ENCODE measurements around the gene IFT122.

The IFT122 gene

GRCh38 chr3:129435367-129435766, 4.7 kb upstream of the IFT122 start:
- no peak for DNase-seq (ENCODE audit: low spot score)

DNA sequence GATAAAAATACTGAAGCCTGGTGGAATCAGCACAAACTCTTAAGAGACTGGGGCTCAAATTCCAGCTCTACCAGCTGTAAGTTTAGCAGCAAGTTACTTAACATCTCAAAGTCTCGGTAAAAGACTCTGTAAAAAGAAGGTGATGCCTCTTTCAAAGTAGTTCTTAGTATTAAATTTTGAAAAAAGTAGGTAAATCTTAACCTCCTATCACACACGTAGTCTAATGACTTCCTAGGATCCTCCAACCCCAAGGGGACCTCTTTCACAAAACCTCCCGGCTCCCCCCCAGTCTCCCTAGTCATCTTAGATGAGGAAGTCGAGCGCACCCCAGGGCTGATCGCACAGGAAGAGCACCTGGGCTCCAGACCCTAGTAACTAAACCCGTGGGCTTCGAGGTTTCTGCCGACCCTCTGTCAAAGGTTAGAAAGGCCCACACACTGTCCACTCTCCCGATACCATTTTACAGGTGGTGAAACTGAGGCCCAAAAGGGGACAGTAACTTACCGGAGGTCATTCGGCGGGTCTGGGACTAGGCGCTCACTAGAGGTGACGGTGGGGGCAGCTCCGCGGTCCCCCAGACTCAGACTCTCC, 703 bp upstream of the IFT122 start:
- DNase-seq (ENCODE audit: low spot score): peak; percentile 36

- DNase-seq (ENCODE audit: low spot score): peak; percentile 24
These were observed 680 bp downstream of the IFT122 start for GRCh38 chr3:129440618-129441190.

- DNase-seq (ENCODE audit: low spot score): peak; percentile 17
These were observed 1.2 kb downstream of the IFT122 start for GRCh38 chr3:129441215-129441614.

DNA sequence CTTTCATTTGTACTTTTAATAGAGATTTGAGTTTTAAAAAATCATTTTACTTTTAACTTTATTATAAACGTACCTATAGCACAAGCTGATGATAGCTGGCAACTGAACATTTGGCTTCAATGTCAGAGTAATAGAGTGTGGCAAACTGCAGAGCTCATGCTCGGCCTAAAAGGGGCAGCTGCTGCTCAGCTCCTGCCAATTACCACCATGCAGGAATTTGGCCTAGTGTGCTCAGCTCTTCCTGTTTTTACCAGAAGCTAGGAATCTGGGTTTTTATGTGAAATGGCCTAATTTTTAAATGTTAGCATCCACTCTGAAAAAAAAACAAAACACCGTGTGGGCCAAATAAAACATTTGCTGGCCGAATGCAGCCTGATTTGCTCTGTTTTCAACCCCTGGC, 1.8 kb downstream of the IFT122 start:
- peak; percentile 71 for DNase-seq (ENCODE audit: low spot score)

- no peak for DNase-seq (ENCODE audit: low spot score)
These were observed 2.5 kb downstream of the IFT122 start for GRCh38 chr3:129442486-129442885.

DNA sequence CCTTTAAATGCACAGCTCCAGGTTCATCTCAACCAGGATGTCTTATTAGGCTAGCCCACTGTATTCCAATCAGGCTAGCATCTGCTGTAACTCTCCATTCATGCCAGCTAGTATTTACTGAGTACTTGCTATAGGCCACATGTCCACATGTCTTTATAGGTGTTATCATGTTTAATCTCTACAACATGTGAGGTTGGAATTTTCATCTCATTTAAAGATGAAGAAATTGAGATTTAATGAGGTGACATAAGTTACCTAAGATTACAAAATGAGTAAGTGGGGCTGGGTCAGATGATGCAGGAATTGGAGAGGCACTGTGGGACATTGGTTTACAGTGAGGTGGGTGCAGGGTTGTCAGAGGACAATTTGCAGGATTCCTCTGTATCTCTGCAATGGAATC, 2.9 kb downstream of the IFT122 start:
- no peak for DNase-seq (ENCODE audit: low spot score)

GRCh38 chr3:129445471-129445870, 5.4 kb downstream of the IFT122 start:
- no peak for DNase-seq (ENCODE audit: low spot score)

DNA sequence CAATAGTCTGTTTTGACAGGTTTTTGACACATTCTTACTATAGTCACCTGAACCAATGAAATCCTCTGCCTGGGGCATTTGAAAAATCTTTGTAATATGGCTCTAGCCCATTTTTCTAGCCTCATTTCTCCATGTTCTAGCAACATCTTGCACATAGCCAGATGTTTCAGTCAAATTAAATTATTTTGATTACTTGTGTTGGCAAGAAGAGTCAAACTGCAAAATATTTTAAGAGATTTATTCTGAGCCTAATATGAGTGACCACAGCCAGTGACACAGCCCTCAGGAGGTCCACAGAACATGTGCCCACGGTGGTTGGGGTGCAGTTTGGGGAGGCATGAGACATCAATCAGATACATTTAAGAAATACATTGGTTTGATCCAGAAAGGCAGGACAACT, 6.9 kb downstream of the IFT122 start:
- DNase-seq (ENCODE audit: low spot score): no peak

DNA sequence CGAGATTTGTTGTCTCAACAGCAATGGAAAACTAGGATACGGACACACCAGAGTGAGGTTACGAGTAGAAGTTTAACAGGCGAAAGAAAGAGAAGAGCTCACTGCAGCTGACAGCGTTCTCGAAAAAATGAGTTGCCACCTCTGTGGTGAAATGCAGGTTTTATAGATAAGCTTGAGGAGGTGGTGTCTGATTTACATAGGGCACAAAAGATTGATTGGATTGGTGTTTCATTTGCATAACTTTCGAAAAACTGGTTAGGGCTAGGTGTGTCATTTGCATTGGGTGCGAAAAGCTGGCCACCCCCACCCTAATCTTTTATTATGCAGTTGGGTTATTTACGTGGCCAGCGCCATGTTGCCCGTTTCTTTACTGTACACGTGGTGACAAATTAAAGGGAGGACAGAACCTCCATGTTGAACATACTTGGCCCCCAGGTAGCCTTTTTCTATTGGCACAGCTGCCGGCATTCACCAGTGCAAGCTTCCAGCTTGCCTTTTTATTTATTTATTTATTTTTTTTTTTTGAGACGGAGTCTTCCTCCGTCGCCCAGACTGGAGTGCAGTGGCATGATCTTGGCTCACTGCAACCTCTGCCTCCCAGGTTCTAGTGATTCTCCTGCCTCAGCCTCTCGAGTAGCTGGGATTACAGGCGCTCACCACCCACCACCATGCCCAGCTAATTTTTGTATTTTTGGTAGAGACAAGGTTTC, 8.3 kb downstream of the IFT122 start:
- DNase-seq (ENCODE audit: low spot score): no peak

- DNase-seq (ENCODE audit: low spot score): no peak
These were observed 9.5 kb downstream of the IFT122 start for GRCh38 chr3:129449279-129450115.

DNA sequence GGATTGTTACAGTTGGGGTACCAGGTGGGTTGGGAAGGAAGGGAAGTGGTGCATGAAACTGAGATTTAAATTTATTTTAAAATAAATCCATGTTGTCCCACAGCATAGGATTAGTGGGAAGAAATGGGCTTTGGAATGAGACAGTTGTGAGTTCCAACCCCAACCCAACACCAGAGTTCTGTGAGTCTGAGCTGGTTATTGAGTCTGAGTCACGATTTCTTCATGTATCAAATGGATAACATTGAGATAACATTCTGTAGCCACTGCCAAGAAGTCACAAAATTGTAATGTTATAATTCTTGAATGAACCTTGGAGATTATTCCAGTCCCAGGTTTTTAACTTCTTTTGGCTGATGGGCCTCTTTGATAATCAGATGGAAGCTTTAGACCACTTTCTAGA, 13.7 kb downstream of the IFT122 start:
- DNase-seq (ENCODE audit: low spot score): no peak

DNA sequence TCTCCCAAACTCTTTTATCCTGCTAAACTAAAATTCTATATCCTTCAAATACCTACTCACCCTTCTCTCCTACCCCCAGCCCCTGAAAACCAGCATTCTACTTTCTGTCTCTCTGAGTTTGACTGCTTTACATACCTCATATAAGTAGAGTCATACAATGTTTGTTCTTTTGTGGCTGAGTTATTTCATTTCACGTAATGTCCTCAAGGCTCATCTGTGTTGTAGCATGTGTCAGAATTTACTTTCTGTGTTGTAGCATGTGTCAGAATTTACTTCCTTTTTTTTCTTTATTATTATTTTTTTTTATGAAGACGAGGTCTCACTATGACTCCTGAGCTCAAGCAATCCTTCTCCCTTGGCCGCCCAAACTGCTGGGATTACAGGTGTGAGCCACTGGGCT, 20.1 kb downstream of the IFT122 start:
- DNase-seq (ENCODE audit: low spot score): no peak

DNA sequence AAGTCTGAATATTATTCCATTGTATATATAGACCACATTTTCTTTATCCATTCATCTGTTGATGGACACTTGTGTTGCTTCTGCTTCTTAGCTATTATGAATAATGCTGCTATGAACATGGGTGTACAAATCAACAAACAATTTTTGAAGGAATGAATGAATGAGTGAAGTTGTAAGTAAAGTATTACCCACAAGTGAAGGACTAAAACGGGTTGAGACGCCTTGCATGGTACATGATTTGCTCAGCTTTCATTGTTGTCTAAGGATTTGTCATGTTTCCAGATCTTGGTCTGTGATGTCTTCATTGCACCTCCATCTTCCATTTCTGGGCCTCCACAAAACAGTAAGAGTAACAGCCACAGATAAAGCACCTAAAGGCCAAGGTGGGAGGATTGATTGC, 20.5 kb downstream of the IFT122 start:
- DNase-seq (ENCODE audit: low spot score): no peak

DNA sequence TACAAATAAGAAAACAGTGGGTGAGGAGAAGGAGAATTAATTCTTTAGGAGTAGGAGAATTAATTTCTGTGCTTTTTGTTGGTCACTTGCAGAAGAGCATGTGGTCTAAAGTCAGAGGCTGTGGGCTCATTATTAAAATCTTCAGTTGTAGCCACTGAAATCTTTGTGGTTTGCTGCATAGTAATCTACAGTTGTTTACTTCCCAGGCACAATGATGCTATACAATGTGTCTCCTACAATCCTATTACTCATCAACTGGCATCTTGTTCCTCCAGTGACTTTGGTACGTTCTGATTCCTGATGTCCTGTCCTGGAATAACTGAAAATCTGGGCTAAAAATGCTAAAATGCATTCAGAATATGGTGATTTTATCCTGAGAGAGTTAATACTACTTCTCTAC, 21.0 kb downstream of the IFT122 start:
- peak; percentile 63 for DNase-seq (ENCODE audit: low spot score)

DNA sequence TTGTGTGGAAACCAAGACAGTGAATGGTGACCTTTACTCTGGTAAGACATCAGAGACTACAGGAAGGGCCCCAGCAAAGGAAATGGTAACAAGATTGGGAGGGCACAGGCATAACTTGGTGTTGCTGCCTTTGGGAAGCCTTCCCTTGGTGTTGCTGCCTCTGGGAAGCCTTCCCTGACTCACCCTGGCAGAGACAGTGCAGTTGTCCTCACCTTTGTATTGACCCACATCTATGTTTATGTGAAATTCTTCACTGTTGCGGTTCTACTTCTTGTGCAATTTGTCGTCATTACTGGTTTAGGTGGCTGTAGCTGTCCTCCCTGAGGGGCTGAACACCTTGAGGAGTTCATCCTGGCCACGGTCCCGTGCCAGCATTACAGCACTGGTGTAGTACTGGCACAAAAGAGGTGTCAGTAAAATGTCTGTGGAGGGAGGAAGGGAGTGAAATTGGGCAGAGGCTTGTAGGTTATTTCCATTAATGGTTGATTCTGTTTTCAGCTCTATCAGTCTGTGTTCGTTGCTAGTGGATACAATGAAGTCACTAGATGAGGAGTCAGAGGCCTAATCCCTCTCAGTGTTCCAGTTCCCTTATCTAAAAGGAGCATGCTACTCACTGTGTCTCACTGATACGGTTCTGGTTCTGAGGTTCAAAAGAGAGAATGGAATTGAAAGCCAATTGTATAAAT, 21.6 kb downstream of the IFT122 start:
- no peak for DNase-seq (ENCODE audit: low spot score)

DNA sequence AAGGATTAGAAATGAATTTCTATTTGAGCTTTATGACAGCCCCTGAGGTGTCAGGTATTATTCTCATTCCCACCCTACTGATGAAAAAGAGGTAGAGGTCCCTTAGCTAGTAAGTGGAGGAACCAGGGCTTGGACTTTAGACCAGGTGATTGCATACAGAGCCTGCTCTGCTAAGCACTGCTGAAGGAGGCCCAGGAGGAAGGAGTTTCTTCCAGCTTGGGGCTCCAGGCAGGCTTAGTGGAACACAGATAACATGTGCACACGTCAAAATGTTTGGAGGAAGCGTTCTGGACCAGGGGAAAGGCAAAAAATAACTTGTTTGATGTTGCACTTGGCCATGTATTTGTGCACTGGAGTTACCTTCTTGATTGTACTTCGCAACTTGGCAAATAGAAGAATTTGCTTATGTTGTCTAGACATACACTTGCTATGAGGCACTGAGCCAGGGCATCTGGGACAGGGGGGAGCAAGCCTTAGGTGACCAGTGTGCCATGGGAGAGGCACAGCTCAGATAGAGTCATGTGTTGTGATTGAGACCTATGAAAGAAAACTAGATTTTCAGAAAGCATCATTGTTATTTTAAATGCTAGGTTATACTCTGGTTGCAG, 22.4 kb downstream of the IFT122 start:
- DNase-seq (ENCODE audit: low spot score): no peak

DNA sequence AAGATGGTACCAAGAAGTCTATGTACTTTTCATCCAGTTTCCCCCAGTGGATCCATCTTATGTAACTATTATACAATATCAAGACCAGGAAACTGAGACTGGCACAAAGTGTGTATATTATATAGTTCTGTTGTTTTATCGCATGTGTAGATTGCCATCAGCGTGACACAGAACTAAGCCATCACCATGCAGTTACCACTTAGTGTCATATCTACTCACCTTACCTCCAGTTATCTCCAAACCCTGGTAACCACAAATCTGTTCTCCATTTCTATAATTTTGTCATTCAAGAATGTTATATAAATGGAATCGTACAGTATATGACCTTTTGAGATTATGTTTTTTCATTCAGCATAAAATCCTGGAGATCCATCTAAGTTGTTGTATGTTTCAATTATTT, 23.1 kb downstream of the IFT122 start:
- DNase-seq (ENCODE audit: low spot score): no peak

DNA sequence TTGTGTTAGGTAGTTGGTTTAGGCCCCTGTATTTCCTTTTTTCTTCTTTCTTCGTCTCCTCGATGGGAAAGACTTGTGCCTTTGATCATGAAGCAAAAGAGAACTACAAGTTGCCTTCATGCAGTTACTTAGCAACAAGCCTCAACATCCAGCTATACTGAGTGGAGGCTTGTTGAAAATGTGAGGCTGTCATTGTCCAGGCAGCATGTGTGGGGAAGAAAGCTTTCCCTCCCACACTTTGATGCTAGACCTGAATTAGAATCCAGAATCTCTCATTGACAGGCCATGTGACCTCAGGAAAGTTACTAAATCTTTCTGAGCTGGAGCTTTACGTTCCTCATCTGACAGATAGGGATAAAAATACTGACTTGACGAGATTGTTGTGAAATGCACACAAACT, 23.7 kb downstream of the IFT122 start:
- DNase-seq (ENCODE audit: low spot score): peak; percentile 59

GRCh38 chr3:129467932-129468331, 27.9 kb downstream of the IFT122 start:
- no peak for DNase-seq (ENCODE audit: low spot score)

DNA sequence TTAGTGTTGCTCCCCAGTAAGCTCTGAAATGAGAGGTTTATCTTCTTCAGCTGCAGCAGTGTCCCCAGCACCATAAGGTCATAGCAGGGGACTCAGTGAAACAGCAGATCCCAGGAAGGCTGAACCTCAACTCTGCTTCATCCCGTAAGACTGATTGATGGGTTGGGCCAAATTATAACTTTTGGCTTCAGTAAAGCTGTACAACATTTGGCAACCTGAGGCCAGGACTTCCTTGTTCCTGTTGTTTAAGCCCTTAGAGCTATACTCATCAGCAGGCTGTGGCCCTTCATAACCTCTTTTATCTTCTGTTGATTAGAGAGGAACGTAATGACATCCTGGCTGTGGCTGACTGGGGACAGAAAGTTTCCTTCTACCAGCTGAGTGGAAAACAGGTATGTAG, 29.0 kb downstream of the IFT122 start:
- no peak for DNase-seq (ENCODE audit: low spot score)

DNA sequence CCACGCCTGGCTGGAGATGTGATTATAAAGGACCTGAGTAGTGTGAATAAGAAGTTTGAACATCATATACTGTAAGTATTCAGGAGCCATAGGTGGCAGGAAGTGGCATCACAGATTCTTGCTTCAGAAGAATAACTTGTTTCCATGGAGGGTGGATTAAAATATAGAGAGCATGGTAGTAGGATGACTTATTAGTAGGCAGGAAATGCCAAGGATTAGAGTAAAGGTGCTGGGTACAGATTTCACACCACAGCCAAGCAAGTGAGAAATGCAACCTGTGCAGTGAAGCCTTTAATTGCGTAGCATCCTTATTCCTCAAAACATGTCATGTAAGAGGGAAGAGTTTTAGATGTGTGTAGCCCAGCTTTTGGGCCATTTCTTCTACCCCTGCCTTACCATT, 30.8 kb downstream of the IFT122 start:
- no peak for DNase-seq (ENCODE audit: low spot score)

Measured in pons (tissue), 1 donor.